Measurements from ENCODE around the gene SYNDIG1.
"Not testable (repeated sequence)": the region's sequence is repeated elsewhere in the genome, so short reads cannot be mapped to it uniquely, and the experiment has no call there.

SYNDIG1 gene

DNA sequence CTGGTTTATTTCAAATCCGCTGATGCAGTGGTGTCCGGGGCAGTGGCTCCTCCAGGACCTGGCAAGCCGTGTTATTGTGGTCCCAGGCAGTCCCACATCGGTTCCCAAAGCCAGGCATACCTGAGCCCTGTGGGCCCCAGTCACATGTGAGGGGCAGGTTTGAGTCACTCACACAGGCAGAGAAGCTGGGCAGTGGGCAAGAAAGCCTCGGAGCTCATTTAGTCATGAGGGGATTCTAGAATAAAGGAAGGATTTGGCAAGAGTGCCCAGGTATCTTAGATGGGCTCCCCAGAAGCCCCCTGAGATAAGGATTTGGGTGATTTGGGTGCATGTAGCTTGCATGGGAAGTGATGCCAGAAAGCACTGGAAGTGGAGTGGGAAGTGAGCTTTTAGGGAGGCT, 37.3 kb downstream of the SYNDIG1 start:
- TF ChIP-seq GABPA (IDR thresholded peaks at IDR 0.05; ENCODE audit: low read depth) (no peak), SPI1 (IDR thresholded peaks at IDR 0.05; ENCODE audit: borderline replicate concordance, low read depth) (no peak), POLR2AphosphoS5 (IDR thresholded peaks at IDR 0.05; ENCODE audit: low read depth) (no peak), CTCF (IDR thresholded peaks at IDR 0.05; ENCODE audit: insufficient read depth, low read length) (no peak), REST (IDR thresholded peaks at IDR 0.05; ENCODE audit: insufficient replicate concordance, low read depth) (no peak)
- Histone ChIP-seq H3K27me3 (ENCODE audit: insufficient read depth, poor library complexity, severe bottlenecking) (no peaks in the 10 kb centered on the region), H3K27ac (replicated peaks) (no peak overlapping the region), H3K4me3 (replicated peaks; ENCODE audit: insufficient read depth, low read length) (no peak overlapping the region)
- no peak for DNase-seq (ENCODE audit: low read depth in 1 of 2, low spot score in 1 of 2)

- Histone ChIP-seq H3K27me3 (ENCODE audit: insufficient read depth, poor library complexity, severe bottlenecking) (no peaks in the 10 kb centered on the region), H3K4me3 (replicated peaks; ENCODE audit: insufficient read depth, low read length) (no peak overlapping the region), H3K27ac (replicated peaks) (no peak overlapping the region)
- peak in 1 of 2 experiments; percentile 41 for DNase-seq (ENCODE audit: low read depth in 1 of 2, low spot score in 1 of 2)
- TF ChIP-seq REST (IDR thresholded peaks at IDR 0.05; ENCODE audit: insufficient replicate concordance, low read depth) (no peak), POLR2AphosphoS5 (IDR thresholded peaks at IDR 0.05; ENCODE audit: low read depth) (no peak), CTCF (IDR thresholded peaks at IDR 0.05; ENCODE audit: insufficient read depth, low read length) (no peak), SPI1 (IDR thresholded peaks at IDR 0.05; ENCODE audit: borderline replicate concordance, low read depth) (no peak), GABPA (IDR thresholded peaks at IDR 0.05; ENCODE audit: low read depth) (no peak)
These were observed 37.9 kb downstream of the SYNDIG1 start for GRCh38 chr20:24507182-24507853.

DNA sequence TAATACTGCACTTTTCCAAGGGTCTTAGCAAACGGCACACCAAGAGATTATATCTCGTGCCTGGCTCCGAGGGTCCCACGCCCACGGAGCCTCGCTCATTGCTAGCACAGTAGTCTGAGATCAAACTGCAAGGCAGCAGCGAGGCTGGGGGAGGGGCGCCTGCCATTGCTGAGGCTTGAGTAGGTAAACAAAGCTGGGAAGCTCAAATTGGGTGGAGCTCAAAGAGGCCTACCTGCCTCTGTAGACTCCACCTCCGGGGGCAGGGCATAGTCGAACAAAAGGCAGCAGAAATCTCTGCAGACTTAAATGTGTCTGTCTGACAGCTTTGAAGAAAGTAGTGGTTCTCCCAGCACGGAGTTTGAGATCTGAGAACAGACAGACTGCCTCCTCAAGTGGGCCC, 43.0 kb downstream of the SYNDIG1 start:
- not testable (repeated sequence) for H3K27ac ChIP-seq (replicated peaks); DNase-seq (ENCODE audit: low read depth in 1 of 2, low spot score in 1 of 2); H3K27me3 ChIP-seq (ENCODE audit: insufficient read depth, poor library complexity, severe bottlenecking); H3K4me3 ChIP-seq (replicated peaks; ENCODE audit: insufficient read depth, low read length)

- no peak for TF ChIP-seq CTCF (IDR thresholded peaks at IDR 0.05; ENCODE audit: insufficient read depth, low read length)
- TF ChIP-seq REST (IDR thresholded peaks at IDR 0.05; ENCODE audit: insufficient replicate concordance, low read depth) = no peak
- TF ChIP-seq SPI1 (IDR thresholded peaks at IDR 0.05; ENCODE audit: borderline replicate concordance, low read depth) = no peak
- TF ChIP-seq POLR2AphosphoS5 (IDR thresholded peaks at IDR 0.05; ENCODE audit: low read depth) = no peak
- no peak for TF ChIP-seq GABPA (IDR thresholded peaks at IDR 0.05; ENCODE audit: low read depth)
- no peaks in the 10 kb centered on the region for H3K27me3 ChIP-seq (ENCODE audit: insufficient read depth, poor library complexity, severe bottlenecking)
- no peak overlapping the region for H3K4me3 ChIP-seq (replicated peaks; ENCODE audit: insufficient read depth, low read length)
- H3K27ac ChIP-seq (replicated peaks) = no peak overlapping the region
- DNase-seq (ENCODE audit: low read depth in 1 of 2, low spot score in 1 of 2) = no peak
These were observed 49.1 kb downstream of the SYNDIG1 start for GRCh38 chr20:24518515-24518914.
